ENCODE measurements around the gene PIANP.

- TF ChIP-seq, protein P1, sequence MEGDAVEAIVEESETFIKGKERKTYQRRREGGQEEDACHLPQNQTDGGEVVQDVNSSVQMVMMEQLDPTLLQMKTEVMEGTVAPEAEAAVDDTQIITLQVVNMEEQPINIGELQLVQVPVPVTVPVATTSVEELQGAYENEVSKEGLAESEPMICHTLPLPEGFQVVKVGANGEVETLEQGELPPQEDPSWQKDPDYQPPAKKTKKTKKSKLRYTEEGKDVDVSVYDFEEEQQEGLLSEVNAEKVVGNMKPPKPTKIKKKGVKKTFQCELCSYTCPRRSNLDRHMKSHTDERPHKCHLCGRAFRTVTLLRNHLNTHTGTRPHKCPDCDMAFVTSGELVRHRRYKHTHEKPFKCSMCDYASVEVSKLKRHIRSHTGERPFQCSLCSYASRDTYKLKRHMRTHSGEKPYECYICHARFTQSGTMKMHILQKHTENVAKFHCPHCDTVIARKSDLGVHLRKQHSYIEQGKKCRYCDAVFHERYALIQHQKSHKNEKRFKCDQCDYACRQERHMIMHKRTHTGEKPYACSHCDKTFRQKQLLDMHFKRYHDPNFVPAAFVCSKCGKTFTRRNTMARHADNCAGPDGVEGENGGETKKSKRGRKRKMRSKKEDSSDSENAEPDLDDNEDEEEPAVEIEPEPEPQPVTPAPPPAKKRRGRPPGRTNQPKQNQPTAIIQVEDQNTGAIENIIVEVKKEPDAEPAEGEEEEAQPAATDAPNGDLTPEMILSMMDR (IDR thresholded peaks at IDR 0.05; ENCODE audit: insufficient read depth, low read length) = no peak
- TF ChIP-seq REST (IDR thresholded peaks at IDR 0.05; ENCODE audit: insufficient replicate concordance, low read depth) (no peak), POLR2AphosphoS5 (IDR thresholded peaks at IDR 0.05; ENCODE audit: low read depth) (no peak), SPI1 (IDR thresholded peaks at IDR 0.05; ENCODE audit: borderline replicate concordance, low read depth) (no peak), GABPA (IDR thresholded peaks at IDR 0.05; ENCODE audit: low read depth) (no peak)
These were observed 14.8 kb downstream of the PIANP start for GRCh38 chr12:6685814-6686213.
